ENCODE data around the gene SCUBE3. TPM values are rescaled to one million over a fixed set of nuclear protein-coding genes. Genes with fewer than 3 reads are reported as not detected.
A peak's percentile ranks its signal among the peaks of the same experiment; 100 is the strongest.

Gene SCUBE3
- total and polyA plus RNA-seq, 7 experiments from 2014 or later: 0.05 to 0.12 TPM; not detected in 5

- no peak for ATAC-seq
- Histone ChIP-seq H3K27ac (ENCODE audit: low read depth, low read length) (no peak overlapping the region), H3K9me3 (ENCODE audit: control insufficient read depth in 2 of 3, low read length in 3 of 3) (no peaks in the 10 kb centered on the region), H3K4me1 (ENCODE audit: control insufficient read depth in 2 of 2, insufficient read depth in 2 of 2, low read length in 2 of 2) (no peaks in the 10 kb centered on the region), H3K27me3 (ENCODE audit: control insufficient read depth in 2 of 2, insufficient read depth in 2 of 2, low read length in 2 of 2) (no peaks in the 10 kb centered on the region), H3K36me3 (ENCODE audit: control insufficient read depth in 2 of 3, insufficient read depth in 3 of 3, low read length in 3 of 3) (no peaks in the 10 kb centered on the region), H3K4me3 (ENCODE audit: low read length) (no peak overlapping the region)
- Mint-ChIP-seq H3K36me3 (peaks cover 0 to 4% (median 0%) of the 10 kb centered on the region in 5 donors), H3K4me1 (no peaks in the 10 kb centered on the region), H3K27ac (peak overlapping the region in 1 of 9 donors; percentile 12), H3K27me3 (peaks cover 47 to 64% (median 56%) of the 10 kb centered on the region in 5 donors), H3K9me3 (peaks cover 0 to 2% (median 0%) of the 10 kb centered on the region in 11 donors), H3K4me3 (no peak overlapping the region)
- intact Hi-C loops (cut with micrococcal nuclease): loop anchor here (2.0 kb wide), 2 partner anchors 57 to 677 kb away; no protein-coding TSS in a partner anchor
- no peak for DNase-seq
- ChIA-PET POLR2A (no interaction called here), CTCF (interaction anchor here (0.5 to 1.9 kb wide), 2 partner anchors 64 to 86 kb away, joined by 5 read pairs; no protein-coding TSS in a partner anchor)
Measured at GRCh38 chr6:35203680-35204079, 10.1 kb upstream of the SCUBE3 start.

- H3K4me1 ChIP-seq (ENCODE audit: control insufficient read depth in 2 of 2, insufficient read depth in 2 of 2, low read length in 2 of 2): no peaks in the 10 kb centered on the region
- H3K9me3 ChIP-seq (ENCODE audit: control insufficient read depth in 2 of 3, low read length in 3 of 3): no peaks in the 10 kb centered on the region
- peaks cover 57 to 76% (median 60%) of the 10 kb centered on the region in 5 donors for H3K27me3 Mint-ChIP-seq
- DNase-seq: no peak
- no peak overlapping the region for H3K27ac Mint-ChIP-seq
- CTCF ChIA-PET: interaction anchor here (0.6 to 2.1 kb wide), 4 partner anchors 13 to 1024 kb away, joined by 3 to 7 read pairs (median 5); no protein-coding TSS in a partner anchor
- no peak overlapping the region for H3K4me3 Mint-ChIP-seq
- H3K27ac ChIP-seq (ENCODE audit: low read depth, low read length): no peak overlapping the region
- POLR2A ChIA-PET: no interaction called here
- no peaks in the 10 kb centered on the region for H3K36me3 ChIP-seq (ENCODE audit: control insufficient read depth in 2 of 3, insufficient read depth in 3 of 3, low read length in 3 of 3)
- H3K27me3 ChIP-seq (ENCODE audit: control insufficient read depth in 2 of 2, insufficient read depth in 2 of 2, low read length in 2 of 2): no peaks in the 10 kb centered on the region
- H3K9me3 Mint-ChIP-seq: peaks cover 0 to 2% (median 0%) of the 10 kb centered on the region in 11 donors
- no peaks in the 10 kb centered on the region for H3K4me1 Mint-ChIP-seq
- intact Hi-C loops (cut with micrococcal nuclease): no loop called here
- no peak for ATAC-seq
- H3K36me3 Mint-ChIP-seq: no peaks in the 10 kb centered on the region
- no peak overlapping the region for H3K4me3 ChIP-seq (ENCODE audit: low read length)
Measured at GRCh38 chr6:35206346-35206745, 7.4 kb upstream of the SCUBE3 start.

- POLR2A ChIA-PET: no interaction called here
- Histone ChIP-seq H3K9me3 (ENCODE audit: control insufficient read depth in 2 of 3, low read length in 3 of 3) (no peaks in the 10 kb centered on the region), H3K27ac (ENCODE audit: low read depth, low read length) (no peak overlapping the region), H3K4me3 (ENCODE audit: low read length) (no peak overlapping the region), H3K36me3 (ENCODE audit: control insufficient read depth in 2 of 3, insufficient read depth in 3 of 3, low read length in 3 of 3) (no peaks in the 10 kb centered on the region), H3K27me3 (ENCODE audit: control insufficient read depth in 2 of 2, insufficient read depth in 2 of 2, low read length in 2 of 2) (peaks cover 0 to 4% of the 10 kb centered on the region in 2 donors), H3K4me1 (ENCODE audit: control insufficient read depth in 2 of 2, insufficient read depth in 2 of 2, low read length in 2 of 2) (no peaks in the 10 kb centered on the region)
- DNase-seq: no peak
- Mint-ChIP-seq H3K4me3 (no peak overlapping the region), H3K9me3 (peaks cover 0 to 2% (median 0%) of the 10 kb centered on the region in 11 donors), H3K36me3 (no peaks in the 10 kb centered on the region), H3K27ac (no peak overlapping the region), H3K27me3 (peaks cover 66 to 90% (median 80%) of the 10 kb centered on the region in 5 donors), H3K4me1 (peaks cover 3 to 8% (median 7%) of the 10 kb centered on the region in 7 donors)
- ATAC-seq: no peak
- intact Hi-C loops (cut with micrococcal nuclease): no loop called here
- CTCF ChIA-PET: no interaction called here
Measured at GRCh38 chr6:35208419-35208818, 5.3 kb upstream of the SCUBE3 start.

- Mint-ChIP-seq H3K9me3 (no peaks in the 10 kb centered on the region), H3K27me3 (peaks cover 66 to 86% (median 75%) of the 10 kb centered on the region in 5 donors), H3K4me3 (no peak overlapping the region), H3K36me3 (no peaks in the 10 kb centered on the region), H3K4me1 (peaks cover 4 to 8% (median 7%) of the 10 kb centered on the region in 7 donors), H3K27ac (no peak overlapping the region)
- Histone ChIP-seq H3K27me3 (ENCODE audit: control insufficient read depth in 2 of 2, insufficient read depth in 2 of 2, low read length in 2 of 2) (peaks cover 0 to 9% of the 10 kb centered on the region in 2 donors), H3K27ac (ENCODE audit: low read depth, low read length) (no peak overlapping the region), H3K36me3 (ENCODE audit: control insufficient read depth in 2 of 3, insufficient read depth in 3 of 3, low read length in 3 of 3) (no peaks in the 10 kb centered on the region), H3K4me1 (ENCODE audit: control insufficient read depth in 2 of 2, insufficient read depth in 2 of 2, low read length in 2 of 2) (no peaks in the 10 kb centered on the region), H3K4me3 (ENCODE audit: low read length) (no peak overlapping the region), H3K9me3 (ENCODE audit: control insufficient read depth in 2 of 3, low read length in 3 of 3) (no peaks in the 10 kb centered on the region)
- ATAC-seq: no peak
- POLR2A ChIA-PET: interaction anchor here (0.6 kb wide), 1 partner anchor 1212 kb away, joined by 6 read pairs; no protein-coding TSS in a partner anchor
- CTCF ChIA-PET: interaction anchor here (0.7 kb wide), 1 partner anchor 17 kb away, joined by 3 read pairs; no protein-coding TSS in a partner anchor
- no peak for DNase-seq
- intact Hi-C loops (cut with micrococcal nuclease): no loop called here
Measured at GRCh38 chr6:35209081-35209480, 4.7 kb upstream of the SCUBE3 start.

GRCh38 chr6:35209622-35210247 is 4.0 kb upstream of the SCUBE3 start:
- H3K27ac ChIP-seq (ENCODE audit: low read depth, low read length): no peak overlapping the region
- no peaks in the 10 kb centered on the region for H3K9me3 ChIP-seq (ENCODE audit: control insufficient read depth in 2 of 3, low read length in 3 of 3)
- Mint-ChIP-seq H3K36me3 (no peaks in the 10 kb centered on the region), H3K9me3 (no peaks in the 10 kb centered on the region), H3K4me3 (no peak overlapping the region), H3K27me3 (peaks cover 67 to 85% (median 70%) of the 10 kb centered on the region in 5 donors), H3K4me1 (peaks cover 6 to 8% (median 7%) of the 10 kb centered on the region in 7 donors), H3K27ac (no peak overlapping the region)
- intact Hi-C loops (cut with micrococcal nuclease): no loop called here
- no peak overlapping the region for H3K4me3 ChIP-seq (ENCODE audit: low read length)
- ChIA-PET CTCF (no interaction called here), POLR2A (interaction anchor here (0.6 kb wide), 1 partner anchor 20 kb away, joined by 3 read pairs; no protein-coding TSS in a partner anchor)
- no peak for DNase-seq
- H3K27me3 ChIP-seq (ENCODE audit: control insufficient read depth in 2 of 2, insufficient read depth in 2 of 2, low read length in 2 of 2): peaks cover 0 to 10% of the 10 kb centered on the region in 2 donors
- H3K36me3 ChIP-seq (ENCODE audit: control insufficient read depth in 2 of 3, insufficient read depth in 3 of 3, low read length in 3 of 3): no peaks in the 10 kb centered on the region
- no peaks in the 10 kb centered on the region for H3K4me1 ChIP-seq (ENCODE audit: control insufficient read depth in 2 of 2, insufficient read depth in 2 of 2, low read length in 2 of 2)
- ATAC-seq: no peak

- Mint-ChIP-seq H3K36me3 (peaks cover 0 to 4% (median 0%) of the 10 kb centered on the region in 5 donors), H3K27me3 (peaks cover 70 to 89% (median 77%) of the 10 kb centered on the region in 5 donors), H3K4me1 (peaks cover 6 to 10% (median 7%) of the 10 kb centered on the region in 7 donors), H3K27ac (no peak overlapping the region), H3K9me3 (no peaks in the 10 kb centered on the region), H3K4me3 (peak overlapping the region; percentile 47 to 84 (median 70))
- H3K27ac ChIP-seq (ENCODE audit: low read depth, low read length): no peak overlapping the region
- CTCF ChIA-PET: no interaction called here
- no peak for DNase-seq
- ATAC-seq: no peak
- no peaks in the 10 kb centered on the region for H3K4me1 ChIP-seq (ENCODE audit: control insufficient read depth in 2 of 2, insufficient read depth in 2 of 2, low read length in 2 of 2)
- H3K27me3 ChIP-seq (ENCODE audit: control insufficient read depth in 2 of 2, insufficient read depth in 2 of 2, low read length in 2 of 2): peaks cover 3 to 17% of the 10 kb centered on the region in 2 donors
- peak overlapping the region; percentile 44 for H3K4me3 ChIP-seq (ENCODE audit: low read length)
- no peaks in the 10 kb centered on the region for H3K36me3 ChIP-seq (ENCODE audit: control insufficient read depth in 2 of 3, insufficient read depth in 3 of 3, low read length in 3 of 3)
- H3K9me3 ChIP-seq (ENCODE audit: control insufficient read depth in 2 of 3, low read length in 3 of 3): no peaks in the 10 kb centered on the region
- POLR2A ChIA-PET: no interaction called here
- intact Hi-C loops (cut with micrococcal nuclease): no loop called here
Measured at GRCh38 chr6:35213298-35213791, 411 bp upstream of the SCUBE3 start.
